ENCODE results near the gene ARHGEF33.

The ARHGEF33 gene

DNA sequence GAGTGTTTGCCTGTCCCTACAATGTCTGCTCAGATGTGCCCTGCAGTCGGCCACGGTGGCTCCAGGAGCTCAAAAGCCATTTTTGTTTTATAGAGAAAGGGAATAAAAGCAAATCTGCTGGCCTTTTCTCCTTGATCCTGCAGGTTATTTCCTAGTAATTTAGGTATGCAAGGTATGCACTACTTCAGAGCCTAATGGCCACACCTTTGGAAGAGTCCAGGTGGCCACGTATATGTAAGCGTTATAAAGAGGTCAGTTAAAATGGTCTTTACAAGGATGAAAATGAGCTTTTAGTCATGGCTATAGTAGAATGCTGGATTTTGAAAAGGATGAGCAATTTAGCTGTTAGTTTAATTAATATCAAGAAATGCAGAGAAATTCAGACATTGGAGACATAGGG, 81.7 kb downstream of the ARHGEF33 start:
- Histone ChIP-seq H3K4me2 (ENCODE audit: low read depth, low read length, poor library complexity, severe bottlenecking) (no peak overlapping the region), H3K27me3 (ENCODE audit: low read length) (no peaks in the 10 kb centered on the region), H2AFZ (ENCODE audit: low read depth, low read length, severe bottlenecking) (no peak overlapping the region), H3K4me3 (ENCODE audit: insufficient read depth, low read length, poor library complexity, severe bottlenecking) (no peak overlapping the region), H3K9me3 (ENCODE audit: insufficient read depth, low read length) (no peaks in the 10 kb centered on the region), H3K36me3 (ENCODE audit: low read length) (no peaks in the 10 kb centered on the region), H3K79me2 (ENCODE audit: insufficient read depth, low read length) (no peaks in the 10 kb centered on the region), H3K27ac (ENCODE audit: low read depth, low read length) (no peak overlapping the region), H3K9me2 (replicated peaks; ENCODE audit: insufficient read depth, low read length) (no peaks in the 10 kb centered on the region), H3F3A (ENCODE audit: insufficient read depth) (no peaks in the 10 kb centered on the region), H4K20me1 (ENCODE audit: low read depth, low read length) (no peaks in the 10 kb centered on the region), H3K9ac (ENCODE audit: low read length) (no peak overlapping the region)
- no peak for TF ChIP-seq EZH2phosphoT487 (conservative IDR thresholded peaks at IDR 0.05; ENCODE audit: low read length)
- TF ChIP-seq, protein P1, sequence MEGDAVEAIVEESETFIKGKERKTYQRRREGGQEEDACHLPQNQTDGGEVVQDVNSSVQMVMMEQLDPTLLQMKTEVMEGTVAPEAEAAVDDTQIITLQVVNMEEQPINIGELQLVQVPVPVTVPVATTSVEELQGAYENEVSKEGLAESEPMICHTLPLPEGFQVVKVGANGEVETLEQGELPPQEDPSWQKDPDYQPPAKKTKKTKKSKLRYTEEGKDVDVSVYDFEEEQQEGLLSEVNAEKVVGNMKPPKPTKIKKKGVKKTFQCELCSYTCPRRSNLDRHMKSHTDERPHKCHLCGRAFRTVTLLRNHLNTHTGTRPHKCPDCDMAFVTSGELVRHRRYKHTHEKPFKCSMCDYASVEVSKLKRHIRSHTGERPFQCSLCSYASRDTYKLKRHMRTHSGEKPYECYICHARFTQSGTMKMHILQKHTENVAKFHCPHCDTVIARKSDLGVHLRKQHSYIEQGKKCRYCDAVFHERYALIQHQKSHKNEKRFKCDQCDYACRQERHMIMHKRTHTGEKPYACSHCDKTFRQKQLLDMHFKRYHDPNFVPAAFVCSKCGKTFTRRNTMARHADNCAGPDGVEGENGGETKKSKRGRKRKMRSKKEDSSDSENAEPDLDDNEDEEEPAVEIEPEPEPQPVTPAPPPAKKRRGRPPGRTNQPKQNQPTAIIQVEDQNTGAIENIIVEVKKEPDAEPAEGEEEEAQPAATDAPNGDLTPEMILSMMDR (IDR thresholded peaks at IDR 0.05; ENCODE audit: insufficient read depth, low read length, poor library complexity, severe bottlenecking), result no peak

DNA sequence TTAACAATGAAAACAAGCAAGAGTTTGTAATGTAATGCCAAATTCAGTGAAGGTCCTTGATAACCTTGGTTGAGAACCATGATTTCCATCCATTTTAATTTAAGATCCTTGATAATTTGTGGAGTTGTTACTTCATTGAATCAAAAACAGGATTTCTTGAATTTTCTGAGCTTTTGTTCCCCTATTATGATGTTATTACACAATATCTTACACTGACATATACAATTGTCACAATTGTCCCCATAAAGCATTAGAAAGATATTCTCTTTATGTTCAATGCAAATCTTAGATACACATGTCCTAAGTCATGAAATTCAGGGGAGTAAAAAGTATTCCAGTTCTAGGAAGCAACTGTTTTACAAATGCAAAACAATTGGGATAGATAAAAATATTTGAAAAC, 83.6 kb downstream of the ARHGEF33 start:
- TF ChIP-seq EZH2phosphoT487 (conservative IDR thresholded peaks at IDR 0.05; ENCODE audit: low read length), result no peak
- TF ChIP-seq, protein P1 (IDR thresholded peaks at IDR 0.05; ENCODE audit: insufficient read depth, low read length, poor library complexity, severe bottlenecking), result no peak
- Histone ChIP-seq H2AFZ (ENCODE audit: low read depth, low read length, severe bottlenecking) (no peak overlapping the region), H4K20me1 (ENCODE audit: low read depth, low read length) (no peaks in the 10 kb centered on the region), H3F3A (ENCODE audit: insufficient read depth) (no peaks in the 10 kb centered on the region), H3K36me3 (ENCODE audit: low read length) (no peaks in the 10 kb centered on the region), H3K9me3 (ENCODE audit: insufficient read depth, low read length) (no peaks in the 10 kb centered on the region), H3K9me2 (replicated peaks; ENCODE audit: insufficient read depth, low read length) (no peaks in the 10 kb centered on the region), H3K27ac (ENCODE audit: low read depth, low read length) (no peak overlapping the region), H3K79me2 (ENCODE audit: insufficient read depth, low read length) (no peaks in the 10 kb centered on the region), H3K4me2 (ENCODE audit: low read depth, low read length, poor library complexity, severe bottlenecking) (no peak overlapping the region), H3K27me3 (ENCODE audit: low read length) (no peaks in the 10 kb centered on the region), H3K9ac (ENCODE audit: low read length) (no peak overlapping the region), H3K4me3 (ENCODE audit: insufficient read depth, low read length, poor library complexity, severe bottlenecking) (no peak overlapping the region)

DNA sequence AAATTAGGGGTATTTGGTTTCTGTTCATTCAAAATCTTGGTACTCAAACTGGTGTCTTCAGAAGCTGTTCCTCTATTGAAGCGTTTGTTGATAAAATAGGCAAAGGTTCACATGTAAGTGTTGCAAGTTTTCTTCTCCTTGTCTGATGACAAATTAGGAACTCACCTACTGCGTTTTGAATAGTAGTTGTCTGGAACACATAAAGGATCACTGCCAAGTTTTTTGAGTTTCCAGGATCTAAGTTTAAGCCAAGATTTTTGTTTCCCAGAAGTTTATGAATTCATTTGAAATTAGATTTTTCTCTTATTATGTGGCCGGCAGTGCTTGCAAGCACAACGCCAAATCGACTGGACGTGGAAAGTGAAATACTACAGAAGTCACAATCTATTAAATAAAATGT, 85.4 kb downstream of the ARHGEF33 start:
- H3K4me2 ChIP-seq (ENCODE audit: low read depth, low read length, poor library complexity, severe bottlenecking), result no peak overlapping the region
- H3K27me3 ChIP-seq (ENCODE audit: low read length), result no peaks in the 10 kb centered on the region
- no peaks in the 10 kb centered on the region for H3K9me3 ChIP-seq (ENCODE audit: insufficient read depth, low read length)
- TF ChIP-seq EZH2phosphoT487 (conservative IDR thresholded peaks at IDR 0.05; ENCODE audit: low read length), result no peak
- TF ChIP-seq, protein P1 (IDR thresholded peaks at IDR 0.05; ENCODE audit: insufficient read depth, low read length, poor library complexity, severe bottlenecking), result no peak
- no peaks in the 10 kb centered on the region for H3F3A ChIP-seq (ENCODE audit: insufficient read depth)
- no peaks in the 10 kb centered on the region for H4K20me1 ChIP-seq (ENCODE audit: low read depth, low read length)
- H3K79me2 ChIP-seq (ENCODE audit: insufficient read depth, low read length), result no peaks in the 10 kb centered on the region
- H3K4me3 ChIP-seq (ENCODE audit: insufficient read depth, low read length, poor library complexity, severe bottlenecking), result no peak overlapping the region
- H3K9me2 ChIP-seq (replicated peaks; ENCODE audit: insufficient read depth, low read length), result no peaks in the 10 kb centered on the region
- no peak overlapping the region for H3K9ac ChIP-seq (ENCODE audit: low read length)
- no peaks in the 10 kb centered on the region for H3K36me3 ChIP-seq (ENCODE audit: low read length)
- no peak overlapping the region for H2AFZ ChIP-seq (ENCODE audit: low read depth, low read length, severe bottlenecking)
- no peak overlapping the region for H3K27ac ChIP-seq (ENCODE audit: low read depth, low read length)
